Lung (tissue), 12 donors: ENCODE results near the gene TSPYL4. TPM values are rescaled to one million over a fixed set of nuclear protein-coding genes. Genes with fewer than 3 reads are reported as not detected.
A peak's percentile ranks its signal among the peaks of the same experiment; 100 is the strongest.

Experiments used
- ATAC-seq: fragments of 200-7000 bp; cut with Tn5 transposase; one replicate; pipeline ENCODE4 v1.9.1; 2020; ENCODE audit warnings: moderate number of reproducible peaks; ENCODE audit not compliant: insufficient read depth, low FRiP score
- DNase-seq, 3 donors: peaks; one replicate each; pipeline ENCODE4 v3.0.0-alpha.2; 2013 to 2017
- H3K27ac ChIP-seq, 2 donors: one replicate each; pipeline ENCODE4 v1.5.1; 2013; ENCODE audit warnings: mild to moderate bottlenecking in 2 of 2, moderate library complexity in 2 of 2, control low read depth in 1 of 2, inconsistent platforms in 1 of 2, low read depth in 1 of 2, low read length in 1 of 2
- H3K27me3 ChIP-seq, 3 donors: one replicate each; pipeline ENCODE4 v1.5.1; 2013; ENCODE audit warnings: low read length in 2 of 3; ENCODE audit not compliant: control insufficient read depth in 3 of 3, insufficient read depth in 3 of 3
- H3K36me3 ChIP-seq, 4 donors: one replicate each; pipeline ENCODE4 v1.5.1; 2013; ENCODE audit warnings: low read length in 4 of 4, mild to moderate bottlenecking in 1 of 4, moderate library complexity in 1 of 4; ENCODE audit not compliant: control insufficient read depth in 4 of 4, insufficient read depth in 4 of 4
- H3K4me1 ChIP-seq, 5 donors: one replicate each; pipeline ENCODE4 v1.5.1; 2013; ENCODE audit warnings: low read length in 5 of 5, mild to moderate bottlenecking in 2 of 5, moderate library complexity in 1 of 5; ENCODE audit not compliant: control insufficient read depth in 5 of 5, insufficient read depth in 5 of 5
- H3K4me3 ChIP-seq: one replicate; pipeline ENCODE4 v1.5.1; 2013; ENCODE audit warnings: mild to moderate bottlenecking, control low read depth, moderate library complexity
- H3K9ac ChIP-seq, 2 donors: one replicate each; pipeline ENCODE4 v1.5.1; 2013; ENCODE audit warnings: low read length in 2 of 2, control low read depth in 1 of 2; ENCODE audit not compliant: insufficient read depth in 1 of 2
- H3K9me3 ChIP-seq, 4 donors: one replicate each; pipeline ENCODE4 v1.5.1; 2013; ENCODE audit warnings: low read length in 3 of 4, mild to moderate bottlenecking in 1 of 4, moderate library complexity in 1 of 4; ENCODE audit not compliant: control insufficient read depth in 4 of 4, insufficient read depth in 3 of 4
- CTCF ChIP-seq: IDR thresholded peaks from 2 replicates; pipeline ENCODE4 v1.5.1; 2012; ENCODE audit warnings: mild to moderate bottlenecking; ENCODE audit errors: control extremely low read depth, extremely low read depth
- WGBS, 2 donors: extraction: QIAGEN DNeasy Blood & Tissue Kit; methylation state at CpG; one replicate each; pipeline ENCODE4 v1.1.7; 2013; 5-methylcytosine and 5-hydroxymethylcytosine counted together
- polyA plus RNA-seq, 2 donors: library from polyadenylated mRNA; stranded (reverse); fragments of 200-250 nt; gene quantifications; one replicate each; pipeline ENCODE4 v1.2.1, GENCODE V29; 2013
- total RNA-seq, 2 donors: library from RNA; depleted of rRNA in 1 of 2; stranded (reverse); fragments of >200 nt in 1 of 2; gene quantifications; one replicate each; pipeline ENCODE4 v1.2.1, GENCODE V29; 2014 to 2021
- donor health status: control.
- donor health status: control.
- donor health status: Bipolar disorder and iron deficiency.
- donor health status: healthy.
- donor health status: DM: yes; HTN: yes; CAD: no.

The TSPYL4 gene
- total and polyA plus RNA-seq, 4 donors: 7.3 to 30.0 (median 11.9) TPM

GRCh38 chr6:116290799-116291198 lies 36.9 kb upstream of the TSPYL4 start:
- no peaks in the 10 kb centered on the region for H3K4me1 ChIP-seq
- TF ChIP-seq CTCF: no peak
- no peaks in the 10 kb centered on the region for H3K27me3 ChIP-seq
- no peaks in the 10 kb centered on the region for H3K9me3 ChIP-seq
- ATAC-seq: no peak
- WGBS, 2 donors: 90 to 95% methylated on average over 2 of the region's 2 CpGs
- H3K27ac ChIP-seq: no peak overlapping the region
- no peak for DNase-seq
- H3K36me3 ChIP-seq: no peaks in the 10 kb centered on the region
- no peak overlapping the region for H3K9ac ChIP-seq
- H3K4me3 ChIP-seq: no peak overlapping the region

DNA sequence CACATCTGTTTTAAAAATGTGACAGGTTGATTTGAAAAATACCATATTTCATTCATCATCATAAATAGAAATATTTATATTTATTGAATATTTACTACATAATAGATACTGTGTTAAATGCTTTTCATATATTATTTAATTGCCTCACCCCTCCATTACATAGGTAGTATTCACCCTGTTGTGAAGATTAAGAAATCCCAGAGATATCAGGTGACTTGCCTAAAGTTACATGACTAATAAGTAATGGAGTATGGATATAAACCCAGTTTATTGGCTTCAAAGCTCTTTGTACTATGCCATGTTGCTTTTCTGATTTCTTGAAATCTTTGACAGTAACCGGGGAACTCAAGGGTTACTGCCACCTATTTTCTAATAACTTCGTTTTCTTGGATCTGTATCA lies 36.0 kb upstream of the TSPYL4 start:
- WGBS, 2 donors: 86 to 90% methylated on average over 2 of the region's 2 CpGs
- Histone ChIP-seq H3K9ac (no peak overlapping the region), H3K27me3 (no peaks in the 10 kb centered on the region), H3K36me3 (no peaks in the 10 kb centered on the region), H3K4me3 (no peak overlapping the region), H3K27ac (no peak overlapping the region), H3K4me1 (no peaks in the 10 kb centered on the region), H3K9me3 (no peaks in the 10 kb centered on the region)
- DNase-seq (no peak), ATAC-seq (no peak)
- no peak for TF ChIP-seq CTCF

- peak; percentile 89 for TF ChIP-seq CTCF
- peaks cover 0 to 4% (median 0%) of the 10 kb centered on the region in 5 donors for H3K4me1 ChIP-seq
- H3K36me3 ChIP-seq: no peaks in the 10 kb centered on the region
- H3K9ac ChIP-seq: no peak overlapping the region
- peak in 2 of 3 donors; percentile 68 for DNase-seq
- 85 to 98% methylated on average over 2 of the region's 2 CpGs for WGBS, 2 donors
- peak; percentile 66 for ATAC-seq
- H3K9me3 ChIP-seq: no peaks in the 10 kb centered on the region
- no peaks in the 10 kb centered on the region for H3K27me3 ChIP-seq
- H3K4me3 ChIP-seq: no peak overlapping the region
- no peak overlapping the region for H3K27ac ChIP-seq
These were observed 33.9 kb upstream of the TSPYL4 start for GRCh38 chr6:116287689-116288282.
